SK-N-SH (cell line): ENCODE data around the gene PSMD7. TPM values are rescaled to one million over a fixed set of nuclear protein-coding genes. Genes with fewer than 3 reads are reported as not detected.
A peak's percentile ranks its signal among the peaks of the same experiment; 100 is the strongest.

Experiments
- CTCF ChIA-PET: fragments of 300-600, 350-600 bp; formaldehyde crosslinking; extraction: SDS; loops from one replicate; lab custom pipeline; 2021; lab: Yijun Ruan, JAX
- POLR2A ChIA-PET: fragments of 350-600 bp; sonication (Branson Sonifier 250); formaldehyde crosslinking; extraction: SDS; loops from one replicate; lab custom pipeline; 2020; ENCODE audit warnings: antibody characterized with exemption, inconsistent platforms; lab: Yijun Ruan, JAX
- DNase-seq: peaks from one replicate; pipeline ENCODE4 v3.0.0; 2012
- H2AFZ ChIP-seq: fragments of 200-600 bp; sonication (generic); 2 replicates; pipeline ENCODE4 v1.8.1; 2016; ENCODE audit warnings: antibody characterized with exemption, mild to moderate bottlenecking, low read depth
- H3F3A ChIP-seq: fragments of 200-600 bp; sonication (generic); replicated peaks from 2 replicates; pipeline ENCODE3; 2016; ENCODE audit warnings: antibody characterized with exemption, mild to moderate bottlenecking; ENCODE audit not compliant: insufficient read depth
- H3K27ac ChIP-seq, 2 experiments: fragments of 200-500 bp in 1 of 2; fragments of 200-600 bp in 1 of 2; sonication (Bioruptor generic) in 1 of 2; sonication (generic), shearing (Covaris generic) in 1 of 2; 2 replicates each; pipeline versions ENCODE4 v1.5.1 to v1.6.1; 2014 to 2016; ENCODE audit warnings: low read depth in 2 of 2, inconsistent platforms in 1 of 2, low read length in 1 of 2, mild to moderate bottlenecking in 1 of 2, mixed read lengths in 1 of 2
- H3K27me3 ChIP-seq: fragments of 200-600 bp; sonication (generic), shearing (Covaris generic); 2 replicates; pipeline ENCODE4 v1.6.1; 2016; ENCODE audit warnings: mixed run types; ENCODE audit not compliant: insufficient read depth
- H3K36me3 ChIP-seq, 2 experiments: fragments of 200-500 bp in 1 of 2; fragments of 200-600 bp in 1 of 2; sonication (Bioruptor generic) in 1 of 2; sonication (generic) in 1 of 2; replicated peaks in 1 of 2; 2 replicates each; pipeline versions ENCODE3 to v1.5.1; 2014 to 2016; ENCODE audit warnings: low read length in 1 of 2, mild to moderate bottlenecking in 1 of 2; ENCODE audit not compliant: insufficient read depth in 2 of 2, control insufficient read depth in 1 of 2
- H3K4me1 ChIP-seq, 2 experiments: fragments of 200-500 bp in 1 of 2; fragments of 200-600 bp in 1 of 2; sonication (Bioruptor generic) in 1 of 2; sonication (generic), shearing (Covaris generic) in 1 of 2; 2 replicates each; pipeline versions ENCODE4 v1.5.1 to v1.6.1; 2014 to 2016; ENCODE audit warnings: low read depth in 1 of 2, low read length in 1 of 2, mixed run types in 1 of 2; ENCODE audit not compliant: insufficient read depth in 2 of 2, control insufficient read depth in 1 of 2
- H3K4me2 ChIP-seq: fragments of 200-600 bp; sonication (generic), shearing (Covaris generic); 2 replicates; pipeline ENCODE4 v1.6.1; 2017; ENCODE audit warnings: mixed run types
- H3K4me3 ChIP-seq, 2 experiments: fragments of 200-500 bp in 1 of 2; fragments of 200-600 bp in 1 of 2; sonication (Bioruptor generic) in 1 of 2; sonication (generic), shearing (Covaris generic) in 1 of 2; 2 replicates each; pipeline versions ENCODE4 v1.5.1 to v1.8.1; 2014 to 2016; ENCODE audit warnings: low read depth in 2 of 2, inconsistent platforms in 1 of 2, low read length in 1 of 2, mild to moderate bottlenecking in 1 of 2, mixed read lengths in 1 of 2, moderate library complexity in 1 of 2
- H3K79me2 ChIP-seq: fragments of 200-600 bp; sonication (generic); 2 replicates; pipeline ENCODE4 v1.8.1; 2017; ENCODE audit warnings: mild to moderate bottlenecking; ENCODE audit not compliant: insufficient read depth
- H3K9ac ChIP-seq: fragments of 200-600 bp; sonication (generic); 2 replicates; pipeline ENCODE4 v1.6.1; 2017; ENCODE audit warnings: mixed run types
- H3K9me2 ChIP-seq: fragments of 200-600 bp; sonication (generic); 2 replicates; pipeline ENCODE4 v1.6.1; 2017; ENCODE audit warnings: mixed run types
- H3K9me3 ChIP-seq: fragments of 200-600 bp; sonication (generic); 2 replicates; pipeline ENCODE4 v1.6.1; 2017; ENCODE audit warnings: mixed run types, mild to moderate bottlenecking, moderate library complexity
- H4K20me1 ChIP-seq: fragments of 200-600 bp; sonication (generic); 2 replicates; pipeline ENCODE4 v1.6.1; 2017; ENCODE audit warnings: mild to moderate bottlenecking, mixed run types; ENCODE audit not compliant: insufficient read depth
- CHD2 ChIP-seq: fragments of 150-350 bp; IDR thresholded peaks from 2 replicates; pipeline ENCODE4 v1.6.1; 2018; ENCODE audit warnings: low read length; ENCODE audit not compliant: partially characterized antibody
- ELF1 ChIP-seq: IDR thresholded peaks from 2 replicates; pipeline ENCODE4 v1.4.0; 2012
- EP300 ChIP-seq, 2 experiments: IDR thresholded peaks; 2 replicates each; pipeline versions ENCODE4 v1.4.0 to v1.6.1; 2012; ENCODE audit warnings: borderline replicate concordance in 1 of 2, low read depth in 1 of 2, low read length in 1 of 2
- EZH2phosphoT487 ChIP-seq: fragments of 200-600 bp; sonication (generic); IDR thresholded peaks from 2 replicates; pipeline ENCODE4 v1.6.1; 2017; ENCODE audit warnings: low read depth, mixed run types, mild to moderate bottlenecking, antibody characterized with exemption, moderate library complexity, borderline replicate concordance
- FOSL2 ChIP-seq: IDR thresholded peaks from 2 replicates; pipeline ENCODE4 v1.4.0; 2012; ENCODE audit warnings: low read depth, mild to moderate bottlenecking, moderate library complexity, borderline replicate concordance
- FOXM1 ChIP-seq: IDR thresholded peaks from 2 replicates; pipeline ENCODE4 v1.4.0; 2012; ENCODE audit warnings: low read depth, mild to moderate bottlenecking
- GABPA ChIP-seq: IDR thresholded peaks from 2 replicates; pipeline ENCODE4 v1.4.0; 2012; ENCODE audit warnings: low read depth, mild to moderate bottlenecking
- MXI1 ChIP-seq: IDR thresholded peaks from 2 replicates; pipeline ENCODE4 v1.6.1; 2012; ENCODE audit warnings: mild to moderate bottlenecking, low read depth, low read length, improper control_type of control experiment
- NFIC ChIP-seq: IDR thresholded peaks from 2 replicates; pipeline ENCODE4 v1.4.0; 2012; ENCODE audit warnings: borderline replicate concordance
- POLR2AphosphoS5 ChIP-seq: IDR thresholded peaks from 2 replicates; pipeline ENCODE4 v1.6.1; 2012; ENCODE audit warnings: low read depth, low read length
- RAD21 ChIP-seq: IDR thresholded peaks from 2 replicates; pipeline ENCODE4 v1.6.1; 2012; ENCODE audit warnings: mild to moderate bottlenecking, low read length
- RXRA ChIP-seq: IDR thresholded peaks from 2 replicates; pipeline ENCODE4 v1.4.0; 2012; ENCODE audit warnings: low read depth, mild to moderate bottlenecking, borderline replicate concordance
- SMC3 ChIP-seq: IDR thresholded peaks from 2 replicates; pipeline ENCODE4 v1.6.1; 2012; ENCODE audit warnings: low read depth, low read length, improper control_type of control experiment
- TAF1 ChIP-seq: IDR thresholded peaks from 2 replicates; pipeline ENCODE4 v1.6.1; 2012; ENCODE audit warnings: low read depth, mild to moderate bottlenecking, low read length, moderate library complexity, borderline replicate concordance
- TCF12 ChIP-seq: IDR thresholded peaks from 2 replicates; pipeline ENCODE4 v1.4.0; 2012
- YY1 ChIP-seq: IDR thresholded peaks from 2 replicates; pipeline ENCODE4 v1.4.0; 2012; ENCODE audit warnings: low read depth, mild to moderate bottlenecking
- WGBS: methylation state at CpG from one replicate; pipeline ENCODE4 v1.1.6; 2017; ENCODE audit warnings: low lambda C conversion rate; 5-methylcytosine and 5-hydroxymethylcytosine counted together
- polyA plus RNA-seq, 3 experiments: library from polyadenylated mRNA; depleted of rRNA; stranded (reverse); fragments of >200 nt; gene quantifications; 2 replicates each; pipeline ENCODE4 v1.2.3, GENCODE V29; 2012
- TF ChIP-seq, protein P1 (sequence below): IDR thresholded peaks from 2 replicates; pipeline ENCODE4 v1.6.1; 2012; ENCODE audit warnings: mild to moderate bottlenecking, low read depth, low read length, moderate library complexity
- TF ChIP-seq, protein P2 (sequence below): IDR thresholded peaks from 2 replicates; pipeline ENCODE4 v1.4.0; 2012; ENCODE audit warnings: low read depth
- TF ChIP-seq, protein P3 (sequence below): fragments of 200-600 bp; sonication (generic); IDR thresholded peaks from 2 replicates; pipeline ENCODE4 v1.6.1; 2017; ENCODE audit warnings: antibody characterized with exemption, mild to moderate bottlenecking, moderate library complexity
- TF ChIP-seq, protein P4 (sequence below): fragments of 150-350 bp; IDR thresholded peaks from 2 replicates; pipeline ENCODE4 v1.6.1; 2016; ENCODE audit warnings: mild to moderate bottlenecking, low read depth, low read length
- TF ChIP-seq, protein P5 (sequence below): fragments of 150-350 bp; IDR thresholded peaks from 2 replicates; pipeline ENCODE4 v1.6.1; 2017; ENCODE audit warnings: antibody characterized with exemption, low read length, low read depth, borderline replicate concordance
- TF ChIP-seq, protein P6 (sequence below): IDR thresholded peaks from 2 replicates; pipeline ENCODE4 v1.4.0; 2012; ENCODE audit warnings: low read depth, borderline replicate concordance

Gene PSMD7
- polyA plus RNA-seq (2012; rRNA removed): 133 and 142 TPM in 2 replicates
- polyA plus RNA-seq (2012; cell fraction: cytosol; rRNA removed): 174 and 222 TPM in 2 replicates
- 85.9 and 118 TPM in 2 replicates for polyA plus RNA-seq (2012; cell fraction: nucleus; rRNA removed)

DNA sequence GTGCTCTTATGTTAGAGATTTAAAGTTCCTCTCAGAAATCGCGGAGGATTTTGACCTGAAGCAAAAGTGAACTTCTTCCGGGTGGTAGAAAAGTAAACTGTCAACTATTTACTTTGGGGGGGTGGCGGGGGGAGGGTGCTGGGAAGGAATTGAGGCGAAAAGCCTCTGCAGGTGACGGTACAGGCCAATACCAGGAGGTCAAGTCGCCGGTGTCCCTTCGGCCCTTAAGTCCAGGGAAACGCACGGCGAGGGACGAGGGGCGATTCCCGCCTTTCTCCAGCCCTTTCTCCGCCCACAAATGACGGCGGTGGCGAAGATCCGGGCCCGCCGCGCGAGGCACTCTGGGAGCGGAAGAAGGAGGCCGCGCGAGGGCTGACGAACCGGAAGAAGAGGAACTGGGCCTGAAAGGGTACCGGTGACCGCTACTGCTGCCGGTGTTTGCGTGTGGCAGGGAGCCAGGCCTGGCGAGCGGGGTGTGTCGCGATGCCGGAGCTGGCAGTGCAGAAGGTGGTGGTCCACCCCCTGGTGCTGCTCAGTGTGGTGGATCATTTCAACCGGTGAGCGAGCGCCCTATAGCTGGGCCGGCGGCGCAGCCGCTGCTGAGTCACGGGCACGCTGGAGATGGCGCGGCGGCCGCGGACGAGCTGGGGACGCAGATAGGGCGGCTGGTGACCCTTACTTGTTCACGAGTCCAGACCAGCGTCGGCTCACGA is at the start of gene PSMD7:
TSS of gene PSMD7 (plus strand) at position 383 of the 713 bp plus-strand sequence. CDS start at position 484, 101 bp downstream.
- Histone ChIP-seq H3K27me3 (no peaks in the 10 kb centered on the region), H2AFZ (peak within 1 kb of the TSS; percentile 95), H3K4me3 (peak within 1 kb of the TSS; percentile 83 to 87), H3K36me3 (peaks cover 26 to 35% of the 10 kb centered on the region in 2 experiments), H3K79me2 (peaks cover 48% of the 10 kb centered on the region), H3K9me2 (no peaks in the 10 kb centered on the region), H3F3A (no peaks in the 10 kb centered on the region), H3K27ac (peak within 1 kb of the TSS; percentile 85 to 91), H4K20me1 (peaks cover 28% of the 10 kb centered on the region), H3K4me1 (peaks cover 6 to 12% of the 10 kb centered on the region in 2 experiments), H3K4me2 (peak within 1 kb of the TSS; percentile 79), H3K9ac (peak within 1 kb of the TSS; percentile 98), H3K9me3 (no peaks in the 10 kb centered on the region)
- CTCF ChIA-PET: interaction anchor here (0.5 to 2.4 kb wide), 4 partner anchors 10 to 257 kb away, joined by 3 to 14 read pairs (median 6); no protein-coding TSS in a partner anchor
- POLR2A ChIA-PET: interaction anchor here (1.3 to 1.5 kb wide), 2 partner anchors 10 to 310 kb away, joined by 3 to 8 read pairs; partner anchors contain the start of gene GLG1
- WGBS: 1% methylated on average over 19 of the region's 60 CpGs
- DNase-seq: peak; percentile 92
- TF ChIP-seq, protein P1, sequence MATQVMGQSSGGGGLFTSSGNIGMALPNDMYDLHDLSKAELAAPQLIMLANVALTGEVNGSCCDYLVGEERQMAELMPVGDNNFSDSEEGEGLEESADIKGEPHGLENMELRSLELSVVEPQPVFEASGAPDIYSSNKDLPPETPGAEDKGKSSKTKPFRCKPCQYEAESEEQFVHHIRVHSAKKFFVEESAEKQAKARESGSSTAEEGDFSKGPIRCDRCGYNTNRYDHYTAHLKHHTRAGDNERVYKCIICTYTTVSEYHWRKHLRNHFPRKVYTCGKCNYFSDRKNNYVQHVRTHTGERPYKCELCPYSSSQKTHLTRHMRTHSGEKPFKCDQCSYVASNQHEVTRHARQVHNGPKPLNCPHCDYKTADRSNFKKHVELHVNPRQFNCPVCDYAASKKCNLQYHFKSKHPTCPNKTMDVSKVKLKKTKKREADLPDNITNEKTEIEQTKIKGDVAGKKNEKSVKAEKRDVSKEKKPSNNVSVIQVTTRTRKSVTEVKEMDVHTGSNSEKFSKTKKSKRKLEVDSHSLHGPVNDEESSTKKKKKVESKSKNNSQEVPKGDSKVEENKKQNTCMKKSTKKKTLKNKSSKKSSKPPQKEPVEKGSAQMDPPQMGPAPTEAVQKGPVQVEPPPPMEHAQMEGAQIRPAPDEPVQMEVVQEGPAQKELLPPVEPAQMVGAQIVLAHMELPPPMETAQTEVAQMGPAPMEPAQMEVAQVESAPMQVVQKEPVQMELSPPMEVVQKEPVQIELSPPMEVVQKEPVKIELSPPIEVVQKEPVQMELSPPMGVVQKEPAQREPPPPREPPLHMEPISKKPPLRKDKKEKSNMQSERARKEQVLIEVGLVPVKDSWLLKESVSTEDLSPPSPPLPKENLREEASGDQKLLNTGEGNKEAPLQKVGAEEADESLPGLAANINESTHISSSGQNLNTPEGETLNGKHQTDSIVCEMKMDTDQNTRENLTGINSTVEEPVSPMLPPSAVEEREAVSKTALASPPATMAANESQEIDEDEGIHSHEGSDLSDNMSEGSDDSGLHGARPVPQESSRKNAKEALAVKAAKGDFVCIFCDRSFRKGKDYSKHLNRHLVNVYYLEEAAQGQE: peak; percentile 4; the same call in 1 of the 2 replicates
- TF ChIP-seq, protein P2, sequence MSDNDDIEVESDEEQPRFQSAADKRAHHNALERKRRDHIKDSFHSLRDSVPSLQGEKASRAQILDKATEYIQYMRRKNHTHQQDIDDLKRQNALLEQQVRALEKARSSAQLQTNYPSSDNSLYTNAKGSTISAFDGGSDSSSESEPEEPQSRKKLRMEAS: peak; percentile 96
- TF ChIP-seq RAD21 (no peak), YY1 (peak; percentile 64), CHD2 (peak; percentile 75), FOXM1 (no peak), FOSL2 (0 out of 2 replicates have a peak, but pooled peaks have one; percentile 15), EZH2phosphoT487 (no peak), GABPA (peak; percentile 91), MXI1 (peak; percentile 70), SMC3 (no peak), ELF1 (peak; percentile 85), TAF1 (peak; percentile 75), RXRA (no peak), EP300 (IDR thresholded peaks at IDR 0.05; ENCODE audit: borderline replicate concordance in 1 of 2, low read depth in 1 of 2, low read length in 1 of 2) (no peak), POLR2AphosphoS5 (peak; percentile 83), TCF12 (no peak), NFIC (peak; percentile 42; the same call in 1 of the 2 replicates)
- TF ChIP-seq, protein P3, sequence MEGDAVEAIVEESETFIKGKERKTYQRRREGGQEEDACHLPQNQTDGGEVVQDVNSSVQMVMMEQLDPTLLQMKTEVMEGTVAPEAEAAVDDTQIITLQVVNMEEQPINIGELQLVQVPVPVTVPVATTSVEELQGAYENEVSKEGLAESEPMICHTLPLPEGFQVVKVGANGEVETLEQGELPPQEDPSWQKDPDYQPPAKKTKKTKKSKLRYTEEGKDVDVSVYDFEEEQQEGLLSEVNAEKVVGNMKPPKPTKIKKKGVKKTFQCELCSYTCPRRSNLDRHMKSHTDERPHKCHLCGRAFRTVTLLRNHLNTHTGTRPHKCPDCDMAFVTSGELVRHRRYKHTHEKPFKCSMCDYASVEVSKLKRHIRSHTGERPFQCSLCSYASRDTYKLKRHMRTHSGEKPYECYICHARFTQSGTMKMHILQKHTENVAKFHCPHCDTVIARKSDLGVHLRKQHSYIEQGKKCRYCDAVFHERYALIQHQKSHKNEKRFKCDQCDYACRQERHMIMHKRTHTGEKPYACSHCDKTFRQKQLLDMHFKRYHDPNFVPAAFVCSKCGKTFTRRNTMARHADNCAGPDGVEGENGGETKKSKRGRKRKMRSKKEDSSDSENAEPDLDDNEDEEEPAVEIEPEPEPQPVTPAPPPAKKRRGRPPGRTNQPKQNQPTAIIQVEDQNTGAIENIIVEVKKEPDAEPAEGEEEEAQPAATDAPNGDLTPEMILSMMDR: no peak
- TF ChIP-seq, protein P4, sequence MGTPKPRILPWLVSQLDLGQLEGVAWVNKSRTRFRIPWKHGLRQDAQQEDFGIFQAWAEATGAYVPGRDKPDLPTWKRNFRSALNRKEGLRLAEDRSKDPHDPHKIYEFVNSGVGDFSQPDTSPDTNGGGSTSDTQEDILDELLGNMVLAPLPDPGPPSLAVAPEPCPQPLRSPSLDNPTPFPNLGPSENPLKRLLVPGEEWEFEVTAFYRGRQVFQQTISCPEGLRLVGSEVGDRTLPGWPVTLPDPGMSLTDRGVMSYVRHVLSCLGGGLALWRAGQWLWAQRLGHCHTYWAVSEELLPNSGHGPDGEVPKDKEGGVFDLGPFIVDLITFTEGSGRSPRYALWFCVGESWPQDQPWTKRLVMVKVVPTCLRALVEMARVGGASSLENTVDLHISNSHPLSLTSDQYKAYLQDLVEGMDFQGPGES: no peak
- TF ChIP-seq, protein P5, sequence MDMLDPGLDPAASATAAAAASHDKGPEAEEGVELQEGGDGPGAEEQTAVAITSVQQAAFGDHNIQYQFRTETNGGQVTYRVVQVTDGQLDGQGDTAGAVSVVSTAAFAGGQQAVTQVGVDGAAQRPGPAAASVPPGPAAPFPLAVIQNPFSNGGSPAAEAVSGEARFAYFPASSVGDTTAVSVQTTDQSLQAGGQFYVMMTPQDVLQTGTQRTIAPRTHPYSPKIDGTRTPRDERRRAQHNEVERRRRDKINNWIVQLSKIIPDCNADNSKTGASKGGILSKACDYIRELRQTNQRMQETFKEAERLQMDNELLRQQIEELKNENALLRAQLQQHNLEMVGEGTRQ: no peak
- TF ChIP-seq, protein P6, sequence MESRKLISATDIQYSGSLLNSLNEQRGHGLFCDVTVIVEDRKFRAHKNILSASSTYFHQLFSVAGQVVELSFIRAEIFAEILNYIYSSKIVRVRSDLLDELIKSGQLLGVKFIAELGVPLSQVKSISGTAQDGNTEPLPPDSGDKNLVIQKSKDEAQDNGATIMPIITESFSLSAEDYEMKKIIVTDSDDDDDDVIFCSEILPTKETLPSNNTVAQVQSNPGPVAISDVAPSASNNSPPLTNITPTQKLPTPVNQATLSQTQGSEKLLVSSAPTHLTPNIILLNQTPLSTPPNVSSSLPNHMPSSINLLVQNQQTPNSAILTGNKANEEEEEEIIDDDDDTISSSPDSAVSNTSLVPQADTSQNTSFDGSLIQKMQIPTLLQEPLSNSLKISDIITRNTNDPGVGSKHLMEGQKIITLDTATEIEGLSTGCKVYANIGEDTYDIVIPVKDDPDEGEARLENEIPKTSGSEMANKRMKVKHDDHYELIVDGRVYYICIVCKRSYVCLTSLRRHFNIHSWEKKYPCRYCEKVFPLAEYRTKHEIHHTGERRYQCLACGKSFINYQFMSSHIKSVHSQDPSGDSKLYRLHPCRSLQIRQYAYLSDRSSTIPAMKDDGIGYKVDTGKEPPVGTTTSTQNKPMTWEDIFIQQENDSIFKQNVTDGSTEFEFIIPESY: peak; percentile 91
